ENCODE data around the gene WDFY3. TPM values are rescaled to one million over a fixed set of nuclear protein-coding genes. Genes with fewer than 3 reads are reported as not detected.
"Not testable (repeated sequence)": the region's sequence is repeated elsewhere in the genome, so short reads cannot be mapped to it uniquely, and the experiment has no call there.

The WDFY3 gene
- total RNA-seq, 1 donor from 2014 or later, result 0.75 TPM

DNA sequence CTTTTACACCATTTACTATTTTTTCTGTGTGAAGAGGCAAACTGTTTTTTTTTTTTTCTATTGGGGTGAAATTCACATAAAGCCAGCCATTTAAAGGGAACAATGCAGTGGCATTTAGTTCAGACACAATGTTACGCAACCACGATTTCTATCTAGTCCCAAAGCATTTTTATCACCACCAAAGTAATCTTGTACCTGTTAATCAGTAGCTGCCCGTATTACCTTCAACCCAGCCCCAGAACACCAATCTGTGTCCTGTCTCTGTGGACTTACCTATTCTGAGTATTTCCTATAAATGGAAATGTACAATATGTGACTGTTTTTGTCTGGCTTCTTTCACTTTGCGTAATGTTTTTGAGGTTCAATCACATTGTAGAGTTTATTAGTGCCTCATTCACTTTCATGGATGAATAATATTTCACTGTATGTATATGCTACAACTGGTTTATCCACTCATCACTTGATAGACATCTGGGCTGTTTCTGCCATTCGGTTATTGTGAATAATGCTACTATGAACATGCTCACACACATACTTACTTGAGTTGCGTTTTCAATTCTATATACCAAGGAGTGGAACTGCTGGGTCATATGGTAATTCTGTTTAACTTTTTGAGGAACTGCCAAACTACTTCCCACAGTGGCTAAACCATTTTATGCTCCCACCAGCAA is 267.4 kb downstream of the WDFY3 start:
- Mint-ChIP-seq H3K36me3 (ENCODE audit: low read depth) (no peaks in the 10 kb centered on the region), H3K4me3 (no peak overlapping the region), H3K27ac (no peak overlapping the region), H3K4me1 (peaks cover 5% of the 10 kb centered on the region), H3K27me3 (peaks cover 3% of the 10 kb centered on the region), H3K9me3 (no peaks in the 10 kb centered on the region)
- intact Hi-C loops (cut with micrococcal nuclease), result no loop called here
- no peak for DNase-seq

DNA sequence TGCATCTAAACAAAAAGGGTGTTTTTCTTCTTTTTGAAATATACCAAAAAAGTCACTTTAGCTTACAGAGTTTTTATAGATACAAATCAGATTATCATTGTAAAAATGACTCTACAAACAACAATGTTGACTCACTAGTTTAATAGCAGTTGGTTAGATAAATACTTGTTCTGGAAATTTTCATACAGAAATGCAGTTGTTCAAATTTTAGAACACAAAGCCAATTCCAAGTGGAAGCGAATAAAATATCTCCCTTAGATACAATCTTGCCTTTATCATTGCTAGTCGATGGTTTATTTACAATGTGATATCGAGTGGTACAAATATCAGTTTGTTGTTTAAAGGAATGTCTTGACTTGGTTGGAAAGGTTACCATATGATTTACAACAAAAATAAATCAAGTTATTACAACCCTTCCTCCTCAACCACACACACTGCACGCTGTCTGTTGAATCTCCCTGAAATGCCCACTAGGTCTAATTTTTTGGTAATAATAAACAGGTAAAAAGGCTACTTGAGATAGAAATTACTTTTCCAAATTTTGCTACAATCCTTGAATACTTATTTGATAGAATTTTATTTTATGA is 268.8 kb downstream of the WDFY3 start:
- Mint-ChIP-seq H3K27ac (no peak overlapping the region), H3K9me3 (no peaks in the 10 kb centered on the region), H3K4me3 (no peak overlapping the region), H3K4me1 (peaks cover 5% of the 10 kb centered on the region), H3K36me3 (ENCODE audit: low read depth) (no peaks in the 10 kb centered on the region), H3K27me3 (no peaks in the 10 kb centered on the region)
- intact Hi-C loops (cut with micrococcal nuclease), result no loop called here
- no peak for DNase-seq

DNA sequence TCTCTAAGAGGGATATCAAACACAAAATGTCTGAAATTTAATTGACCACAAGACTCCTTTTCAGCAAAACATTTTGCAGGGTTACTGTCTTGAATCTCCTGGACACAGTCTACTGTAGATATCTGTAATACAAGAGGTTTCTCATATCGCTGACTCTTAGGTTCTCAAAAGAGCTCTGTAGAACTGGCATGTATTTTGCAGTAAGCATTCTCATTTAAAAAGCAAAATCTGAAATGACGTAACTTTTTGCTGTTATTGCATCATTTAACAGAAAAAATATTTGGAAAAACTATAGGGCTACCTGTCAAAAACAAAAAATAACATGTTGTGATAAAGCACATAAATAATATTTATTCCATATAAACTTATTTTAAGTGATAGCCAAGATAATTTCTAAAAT is 269.3 kb downstream of the WDFY3 start:
- no peak overlapping the region for H3K27ac Mint-ChIP-seq
- intact Hi-C loops (cut with micrococcal nuclease), result no loop called here
- H3K4me1 Mint-ChIP-seq, result peaks cover 5% of the 10 kb centered on the region
- no peaks in the 10 kb centered on the region for H3K9me3 Mint-ChIP-seq
- no peaks in the 10 kb centered on the region for H3K36me3 Mint-ChIP-seq (ENCODE audit: low read depth)
- no peak for DNase-seq
- H3K27me3 Mint-ChIP-seq, result no peaks in the 10 kb centered on the region
- H3K4me3 Mint-ChIP-seq, result no peak overlapping the region

DNA sequence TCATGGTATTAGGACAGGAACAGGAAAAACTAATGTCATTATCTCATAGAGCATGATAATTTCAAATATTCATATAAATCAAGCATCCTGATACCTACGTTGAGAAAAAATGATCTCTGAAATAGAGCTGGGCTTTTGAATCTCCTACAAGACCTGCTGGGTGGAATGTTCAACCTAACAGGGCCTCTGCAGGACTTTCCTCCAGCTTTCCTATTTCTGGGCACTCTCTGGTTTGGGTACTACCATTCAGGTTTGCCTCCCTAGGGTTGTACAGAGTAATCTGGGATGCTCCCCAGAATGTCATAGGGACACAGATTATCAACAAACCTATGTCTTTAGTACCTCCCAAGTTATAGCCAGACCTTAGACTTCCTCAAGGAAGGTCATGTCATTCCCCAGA is 274.7 kb downstream of the WDFY3 start:
- H3K36me3 Mint-ChIP-seq (ENCODE audit: low read depth), result no peaks in the 10 kb centered on the region
- no peak for DNase-seq
- intact Hi-C loops (cut with micrococcal nuclease), result no loop called here
- H3K27me3 Mint-ChIP-seq, result no peaks in the 10 kb centered on the region
- H3K27ac Mint-ChIP-seq, result no peak overlapping the region
- H3K4me1 Mint-ChIP-seq, result peaks cover 8% of the 10 kb centered on the region
- no peaks in the 10 kb centered on the region for H3K9me3 Mint-ChIP-seq
- H3K4me3 Mint-ChIP-seq, result no peak overlapping the region

DNA sequence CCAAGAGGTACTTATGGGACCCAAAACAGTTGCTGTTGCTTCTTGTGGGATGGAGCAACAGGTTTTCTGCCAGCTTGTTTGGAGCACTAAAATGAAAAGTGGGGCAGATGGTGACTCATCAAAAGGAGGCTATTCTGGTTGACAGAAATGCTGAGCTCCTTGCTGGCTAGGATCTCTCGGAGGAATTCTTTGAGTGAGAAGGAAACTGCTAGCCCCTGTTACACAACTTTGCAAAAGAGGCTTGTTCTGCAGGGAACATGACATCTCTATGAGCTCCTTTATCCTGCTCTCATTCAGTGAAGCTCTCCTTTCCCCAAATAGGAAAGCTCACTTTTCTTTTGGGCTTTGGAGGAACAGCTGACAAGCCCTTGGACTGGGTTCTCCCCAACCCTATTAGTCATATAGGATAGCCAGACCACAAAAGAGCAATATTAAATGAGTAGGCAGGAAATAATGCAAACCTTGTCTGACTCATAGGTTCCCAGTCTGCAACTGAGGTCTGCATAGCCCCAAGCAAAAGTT is 275.3 kb downstream of the WDFY3 start:
- Mint-ChIP-seq H3K4me1 (peaks cover 8% of the 10 kb centered on the region), H3K4me3 (no peak overlapping the region), H3K36me3 (ENCODE audit: low read depth) (no peaks in the 10 kb centered on the region), H3K27me3 (no peaks in the 10 kb centered on the region), H3K9me3 (no peaks in the 10 kb centered on the region), H3K27ac (no peak overlapping the region)
- intact Hi-C loops (cut with micrococcal nuclease), result no loop called here
- no peak for DNase-seq

DNA sequence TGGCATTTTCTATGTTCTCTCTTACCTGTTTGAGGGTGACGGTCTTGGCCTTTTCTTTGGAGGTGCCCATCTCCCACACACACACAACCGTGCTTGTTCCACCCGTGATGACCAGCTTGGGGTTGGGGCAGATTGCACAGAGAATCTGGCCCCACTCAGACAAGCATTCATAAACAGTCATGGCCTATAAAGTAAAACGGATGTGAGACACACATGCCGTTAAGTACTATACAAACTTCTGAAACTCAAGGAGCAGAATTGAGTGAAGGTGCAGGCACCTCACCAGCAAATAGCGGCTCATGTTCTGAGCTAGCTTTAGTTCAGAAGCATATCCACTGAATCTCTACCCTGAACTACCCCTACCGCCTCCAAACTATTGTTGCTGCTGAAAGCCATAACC is 276.0 kb downstream of the WDFY3 start:
- no peaks in the 10 kb centered on the region for H3K36me3 Mint-ChIP-seq (ENCODE audit: low read depth)
- intact Hi-C loops (cut with micrococcal nuclease), result no loop called here
- H3K27me3 Mint-ChIP-seq, result no peaks in the 10 kb centered on the region

DNA sequence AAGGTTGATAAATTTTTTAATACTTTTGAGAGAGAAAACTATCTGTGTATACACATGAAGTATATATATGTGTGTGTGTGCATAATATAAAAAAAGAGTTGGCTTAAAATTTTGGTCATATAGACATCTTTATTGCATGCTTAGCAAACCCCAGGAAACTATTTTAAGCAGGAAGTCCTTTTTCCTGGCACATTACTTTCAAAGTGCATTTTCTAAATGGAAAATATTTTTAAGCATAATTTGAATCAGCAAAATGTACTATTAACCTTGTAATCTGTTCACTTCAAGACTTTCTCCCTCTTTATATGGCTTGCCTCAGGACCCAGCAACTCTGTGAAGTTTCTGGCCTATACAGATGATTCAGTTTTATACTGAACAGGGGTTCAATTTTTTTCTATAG is 277.3 kb downstream of the WDFY3 start:
- H3K4me1 Mint-ChIP-seq, result peaks cover 15% of the 10 kb centered on the region
- intact Hi-C loops (cut with micrococcal nuclease), result no loop called here
- no peak overlapping the region for H3K27ac Mint-ChIP-seq
- no peaks in the 10 kb centered on the region for H3K36me3 Mint-ChIP-seq (ENCODE audit: low read depth)
- H3K27me3 Mint-ChIP-seq, result no peaks in the 10 kb centered on the region
- H3K4me3 Mint-ChIP-seq, result no peak overlapping the region
- DNase-seq, result no peak
- no peaks in the 10 kb centered on the region for H3K9me3 Mint-ChIP-seq

More for the DNA sequence above, 276.0 kb downstream of the WDFY3 start:
- Mint-ChIP-seq H3K9me3 (no peaks in the 10 kb centered on the region), H3K27ac (no peak overlapping the region), H3K4me3 (no peak overlapping the region), H3K4me1 (peaks cover 8% of the 10 kb centered on the region)
- no peak for DNase-seq

DNA sequence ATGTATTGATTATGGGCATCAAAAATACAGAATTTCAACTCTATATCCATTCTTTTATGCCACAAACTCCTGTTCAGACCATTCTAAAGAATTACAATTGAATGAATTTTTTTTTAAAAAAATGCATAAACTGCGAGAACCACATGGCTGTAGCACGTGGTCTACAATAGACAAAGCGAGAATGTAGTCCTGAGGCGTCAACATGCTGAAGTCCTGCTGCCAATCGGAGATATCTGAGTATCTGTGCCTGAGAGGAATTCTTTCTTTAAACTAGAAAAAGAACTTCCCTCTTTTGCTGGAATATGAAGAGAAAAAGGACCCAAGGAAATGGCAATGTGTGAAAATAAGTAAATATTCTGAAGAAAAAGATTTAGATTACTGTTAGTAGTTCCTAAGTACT is 277.9 kb downstream of the WDFY3 start:
- Mint-ChIP-seq H3K27me3 (no peaks in the 10 kb centered on the region), H3K36me3 (ENCODE audit: low read depth) (no peaks in the 10 kb centered on the region), H3K4me1 (peaks cover 20% of the 10 kb centered on the region), H3K9me3 (no peaks in the 10 kb centered on the region), H3K4me3 (no peak overlapping the region), H3K27ac (no peak overlapping the region)
- no peak for DNase-seq
- intact Hi-C loops (cut with micrococcal nuclease), result no loop called here

DNA sequence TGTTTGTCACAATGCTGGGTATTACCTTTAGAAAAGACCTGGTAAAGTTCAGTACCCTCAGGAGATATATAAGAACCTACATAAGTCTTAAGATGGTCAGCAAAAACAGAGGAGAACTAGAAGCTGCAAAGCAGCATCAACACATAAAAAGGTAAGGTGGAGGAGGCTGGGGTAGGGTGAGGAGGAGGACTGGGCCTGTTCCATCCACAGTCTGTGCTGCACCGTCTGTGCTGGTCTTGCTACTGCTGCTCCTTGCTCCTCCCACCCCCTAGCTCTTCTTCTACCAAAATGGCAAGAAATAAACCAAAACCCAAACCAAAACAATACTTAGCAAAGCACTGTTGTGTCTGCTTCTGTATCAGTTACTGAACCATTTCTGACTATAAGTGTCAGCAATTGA is 281.4 kb downstream of the WDFY3 start:
- Mint-ChIP-seq H3K36me3 (ENCODE audit: low read depth) (no peaks in the 10 kb centered on the region), H3K4me3 (no peak overlapping the region), H3K27ac (no peak overlapping the region), H3K4me1 (peaks cover 24% of the 10 kb centered on the region), H3K27me3 (no peaks in the 10 kb centered on the region), H3K9me3 (no peaks in the 10 kb centered on the region)
- intact Hi-C loops (cut with micrococcal nuclease), result no loop called here
- no peak for DNase-seq

DNA sequence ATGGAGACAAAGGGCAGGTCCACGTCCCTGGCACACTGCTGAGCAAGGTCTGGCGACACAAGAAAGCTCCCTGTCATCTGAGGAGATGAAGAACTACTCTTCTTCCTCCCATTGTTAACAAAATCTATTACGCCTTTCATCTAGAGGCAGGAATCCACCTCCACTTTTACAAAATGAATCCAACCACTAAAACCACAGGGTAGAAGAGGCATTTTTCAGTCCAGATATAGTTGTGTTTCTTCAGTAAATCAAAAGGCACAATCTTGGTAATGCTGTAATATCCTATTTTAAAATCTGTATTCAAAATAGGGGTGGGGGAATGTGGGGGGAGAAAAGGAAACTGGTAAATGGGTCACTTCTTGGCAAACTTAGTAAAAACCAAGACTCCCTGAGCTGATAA is 282.1 kb downstream of the WDFY3 start:
- no peaks in the 10 kb centered on the region for H3K9me3 Mint-ChIP-seq
- no peak overlapping the region for H3K27ac Mint-ChIP-seq
- no peaks in the 10 kb centered on the region for H3K27me3 Mint-ChIP-seq
- intact Hi-C loops (cut with micrococcal nuclease), result no loop called here
- no peaks in the 10 kb centered on the region for H3K36me3 Mint-ChIP-seq (ENCODE audit: low read depth)
- no peak for DNase-seq
- peaks cover 24% of the 10 kb centered on the region for H3K4me1 Mint-ChIP-seq
- no peak overlapping the region for H3K4me3 Mint-ChIP-seq

DNA sequence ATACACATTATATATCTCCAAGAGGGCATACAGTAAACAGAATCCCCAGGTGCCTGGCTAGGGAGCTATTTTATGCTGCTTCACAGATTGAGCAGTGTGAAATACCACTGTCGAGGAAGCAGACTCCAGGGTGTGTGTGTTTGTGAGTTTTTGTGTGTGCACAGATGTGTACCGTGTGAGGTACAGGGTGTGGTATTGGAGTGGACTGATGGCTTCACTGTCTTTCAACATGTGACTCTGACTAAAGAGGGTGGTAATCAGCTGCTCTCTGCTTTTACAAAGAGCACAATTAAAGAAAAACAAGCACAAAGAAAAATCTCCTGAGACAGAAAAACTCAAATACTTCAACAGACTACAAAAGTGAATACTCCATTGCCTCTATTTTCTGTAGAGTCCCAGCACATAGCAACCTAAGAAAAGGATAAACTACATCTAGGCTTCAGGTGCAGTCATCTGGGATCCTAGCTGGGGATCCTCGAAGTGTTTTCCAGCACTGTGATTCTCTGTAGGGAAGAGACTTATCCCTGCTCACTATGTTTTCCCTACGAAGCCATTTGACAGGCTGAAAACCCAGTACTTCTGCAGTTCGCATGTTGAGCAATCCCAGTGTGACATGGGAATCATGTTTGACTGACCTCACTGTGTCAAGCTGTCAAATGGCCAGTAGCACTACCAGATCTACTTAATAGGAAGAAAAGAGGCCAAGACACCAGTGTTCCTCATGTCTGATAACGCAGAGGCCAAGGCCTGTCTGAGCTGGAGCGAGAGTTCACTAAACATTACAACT is 283.2 kb downstream of the WDFY3 start:
- H3K9me3 Mint-ChIP-seq, result no peaks in the 10 kb centered on the region
- intact Hi-C loops (cut with micrococcal nuclease), result no loop called here
- peaks cover 24% of the 10 kb centered on the region for H3K4me1 Mint-ChIP-seq
- H3K4me3 Mint-ChIP-seq, result no peak overlapping the region
- H3K27me3 Mint-ChIP-seq, result no peaks in the 10 kb centered on the region
- no peaks in the 10 kb centered on the region for H3K36me3 Mint-ChIP-seq (ENCODE audit: low read depth)
- H3K27ac Mint-ChIP-seq, result no peak overlapping the region
- DNase-seq, result no peak

DNA sequence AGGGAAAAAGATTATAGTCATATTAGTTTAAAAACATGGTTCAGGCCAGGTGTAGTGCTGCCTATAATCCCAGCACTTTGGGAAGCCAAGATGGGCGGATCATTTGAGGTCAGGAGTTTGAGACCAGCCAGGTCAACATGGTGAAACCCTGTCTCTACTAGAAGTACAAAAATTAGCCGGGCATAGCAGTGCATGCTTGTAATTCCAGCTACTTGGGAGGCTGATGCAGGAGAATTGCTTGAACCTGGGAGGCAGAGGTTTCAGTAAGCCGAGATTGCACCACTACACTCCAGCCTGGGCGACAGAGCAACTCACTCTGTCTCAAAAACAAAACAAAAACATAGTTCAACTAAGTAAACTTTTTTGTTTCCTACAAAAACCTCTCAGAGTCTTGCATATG is 283.8 kb downstream of the WDFY3 start:
- H3K27ac Mint-ChIP-seq; H3K27me3 Mint-ChIP-seq; H3K36me3 Mint-ChIP-seq (ENCODE audit: low read depth); H3K9me3 Mint-ChIP-seq; intact Hi-C loops (cut with micrococcal nuclease); H3K4me3 Mint-ChIP-seq; DNase-seq: not testable (repeated sequence)
- H3K4me1 Mint-ChIP-seq, result peaks cover 24% of the 10 kb centered on the region

DNA sequence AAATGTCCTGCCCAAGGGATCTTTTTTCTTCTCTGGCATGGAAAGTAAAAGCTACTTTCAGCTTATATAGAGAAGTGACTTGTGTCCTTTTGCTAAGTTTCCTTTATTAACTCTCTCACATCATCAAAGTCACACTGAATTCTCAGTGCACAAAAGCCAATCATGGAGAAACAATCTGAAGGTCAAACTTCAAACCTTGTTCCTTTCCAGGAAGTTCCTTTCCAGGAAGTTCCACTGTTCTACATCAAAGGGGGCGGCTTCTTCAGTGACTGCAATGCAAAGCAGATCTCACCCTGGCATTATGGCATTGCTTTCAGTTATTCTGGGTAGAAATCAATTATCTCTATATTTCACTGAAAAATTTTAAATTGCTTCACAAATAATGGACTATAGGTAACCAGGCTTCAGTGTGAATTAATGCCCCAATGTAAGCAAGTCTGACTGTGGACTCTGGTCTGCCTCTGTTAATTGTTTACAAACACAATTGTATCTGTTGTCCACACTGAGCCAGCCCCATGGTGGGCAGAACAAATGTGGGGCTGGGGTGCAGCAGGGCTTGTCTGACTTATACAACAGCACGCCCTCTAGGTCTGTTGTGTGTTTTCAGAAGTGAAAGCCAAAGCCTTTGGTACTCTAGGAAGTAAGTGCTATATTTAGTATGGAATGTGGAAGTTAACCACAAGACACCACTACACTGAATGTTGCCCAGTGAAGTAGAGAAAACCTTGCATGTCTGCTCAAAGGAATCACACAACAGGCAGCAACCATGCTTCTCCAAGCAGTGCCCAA is 284.8 kb downstream of the WDFY3 start:
- Mint-ChIP-seq H3K36me3 (ENCODE audit: low read depth) (no peaks in the 10 kb centered on the region), H3K27me3 (no peaks in the 10 kb centered on the region), H3K27ac (peak overlapping the region; percentile 41), H3K4me3 (peak overlapping the region; percentile 49), H3K9me3 (no peaks in the 10 kb centered on the region), H3K4me1 (peaks cover 24% of the 10 kb centered on the region)
- DNase-seq, result peak; percentile 62
- intact Hi-C loops (cut with micrococcal nuclease), result no loop called here

DNA sequence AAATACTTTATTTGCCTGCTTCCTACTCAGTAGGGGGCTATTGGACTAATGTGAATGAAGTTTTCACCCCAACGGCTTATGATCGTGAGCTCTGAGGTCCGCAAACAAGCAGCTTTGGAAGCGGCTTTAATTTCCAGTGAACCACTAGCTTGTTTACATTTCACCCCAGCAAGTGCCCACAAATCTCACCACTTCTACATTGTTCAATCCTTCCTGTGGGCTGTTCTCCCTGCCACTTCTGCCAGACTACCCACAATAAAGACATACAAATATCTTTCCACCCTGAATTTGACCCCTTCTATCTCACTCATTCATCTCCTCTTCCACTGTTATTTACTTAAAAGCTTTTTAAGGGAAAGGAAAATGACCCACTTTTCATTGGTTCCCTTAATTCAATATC is 285.5 kb downstream of the WDFY3 start:
- Mint-ChIP-seq H3K4me3 (peak overlapping the region; percentile 49), H3K4me1 (peaks cover 24% of the 10 kb centered on the region), H3K27me3 (no peaks in the 10 kb centered on the region), H3K27ac (no peak overlapping the region), H3K36me3 (ENCODE audit: low read depth) (no peaks in the 10 kb centered on the region), H3K9me3 (no peaks in the 10 kb centered on the region)
- intact Hi-C loops (cut with micrococcal nuclease), result no loop called here
- DNase-seq, result no peak

Data from activated CD4-positive, alpha-beta T cell treated with anti-CD3 and anti-CD28 coated beads, Interleukin-2, amount 10 ng/mL, durations not matched to agents 24 days and 14 days (primary cell).